HuH-7.5 (cell line): ENCODE data around the gene REPS1.

Experiments used
- DNase-seq: peaks from one replicate; pipeline ENCODE4 v3.0.0; 2011; ENCODE audit warnings: low spot score

REPS1 gene

GRCh38 chr6:138923561-138923960 lies 64.5 kb downstream of the REPS1 start:
- DNase-seq = no peak

DNA sequence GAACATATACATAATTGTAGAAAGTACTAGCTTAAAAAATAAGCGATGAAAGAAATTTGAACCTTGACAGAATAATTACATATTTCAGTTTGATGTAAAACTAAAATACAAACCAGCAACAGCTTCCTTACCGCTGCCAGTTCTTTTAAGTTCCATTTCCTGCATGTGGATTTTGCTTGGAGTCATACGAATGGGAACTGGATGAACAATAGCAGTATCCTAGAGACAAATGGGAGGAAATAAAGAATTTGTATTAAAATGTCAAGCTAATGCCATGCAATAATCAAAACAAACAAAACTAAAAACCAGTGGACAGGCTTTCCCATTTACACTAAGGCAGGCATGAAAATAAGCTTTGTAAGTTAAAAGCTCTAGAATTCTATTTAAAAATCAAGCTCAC lies 67.1 kb downstream of the REPS1 start:
- no peak for DNase-seq

DNA sequence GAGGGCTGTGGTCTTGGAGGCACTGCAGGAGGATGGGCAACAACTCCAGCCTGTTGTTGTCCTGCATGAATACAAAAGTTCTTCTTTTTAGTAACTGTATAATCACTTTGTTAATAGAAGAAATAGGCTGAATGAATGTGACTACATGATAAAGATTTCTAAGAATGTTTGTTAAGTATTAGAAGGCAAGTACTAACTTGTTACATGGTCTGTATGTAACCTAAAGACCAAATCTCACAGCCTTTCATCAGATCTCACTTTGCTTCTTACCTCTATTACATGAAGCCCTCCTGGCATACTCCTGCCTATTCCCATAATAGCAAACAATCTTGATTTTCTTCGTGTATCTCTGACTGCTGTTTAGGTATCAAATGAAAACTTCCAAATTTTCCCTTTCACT lies 73.4 kb downstream of the REPS1 start:
- DNase-seq = no peak

- DNase-seq = no peak
These were observed 75.7 kb downstream of the REPS1 start for GRCh38 chr6:138912308-138912707.

GRCh38 chr6:138909975-138910374 lies 78.1 kb downstream of the REPS1 start:
- DNase-seq = no peak

DNA sequence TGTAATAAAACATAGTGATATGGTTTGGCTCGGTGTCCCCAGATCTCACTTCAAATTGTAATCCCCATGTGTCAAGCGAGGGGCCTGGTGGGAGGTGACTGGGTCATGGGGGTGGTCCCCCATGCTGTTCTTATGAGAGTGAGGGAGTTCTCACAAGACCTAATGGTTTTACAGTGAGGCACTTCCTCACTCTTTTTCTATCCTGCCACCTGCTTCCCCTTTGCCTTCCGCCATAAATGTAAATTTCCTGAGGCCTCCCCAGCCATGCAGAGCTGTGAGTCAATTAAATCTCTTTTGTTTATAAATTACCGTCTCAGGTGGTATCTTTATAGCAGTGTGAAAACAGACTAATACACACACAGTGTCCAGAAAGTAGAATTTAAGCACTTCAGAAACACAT lies 78.5 kb downstream of the REPS1 start:
- DNase-seq = no peak

- no peak for DNase-seq
These were observed 80.9 kb downstream of the REPS1 start for GRCh38 chr6:138907167-138907566.

DNA sequence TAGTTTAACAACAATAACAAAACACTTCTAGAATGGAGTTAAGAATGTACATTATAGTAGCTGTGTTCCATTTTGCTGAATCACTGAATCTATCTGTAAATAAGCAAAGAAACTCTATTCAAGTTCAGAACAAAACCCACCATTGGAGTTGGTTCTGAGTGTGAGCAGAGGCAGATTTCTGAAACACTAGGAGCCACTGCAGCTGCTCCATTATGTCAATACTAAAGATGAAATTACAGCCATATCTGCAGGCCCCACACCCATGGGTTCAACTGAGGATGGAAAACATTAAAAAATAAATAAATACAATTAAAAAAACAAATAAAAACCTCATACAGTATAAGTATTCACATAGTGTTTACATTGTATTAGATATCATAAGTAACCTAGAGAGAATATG lies 91.0 kb downstream of the REPS1 start:
- DNase-seq = no peak

GRCh38 chr6:138896104-138896756 lies 91.8 kb downstream of the REPS1 start:
- no peak for DNase-seq

GRCh38 chr6:138891255-138891986 lies 96.6 kb downstream of the REPS1 start:
- no peak for DNase-seq

- DNase-seq = no peak
These were observed 102.8 kb downstream of the REPS1 start for GRCh38 chr6:138885156-138885819.

- no peak for DNase-seq
These were observed 105.6 kb downstream of the REPS1 start for GRCh38 chr6:138882369-138883017.

DNA sequence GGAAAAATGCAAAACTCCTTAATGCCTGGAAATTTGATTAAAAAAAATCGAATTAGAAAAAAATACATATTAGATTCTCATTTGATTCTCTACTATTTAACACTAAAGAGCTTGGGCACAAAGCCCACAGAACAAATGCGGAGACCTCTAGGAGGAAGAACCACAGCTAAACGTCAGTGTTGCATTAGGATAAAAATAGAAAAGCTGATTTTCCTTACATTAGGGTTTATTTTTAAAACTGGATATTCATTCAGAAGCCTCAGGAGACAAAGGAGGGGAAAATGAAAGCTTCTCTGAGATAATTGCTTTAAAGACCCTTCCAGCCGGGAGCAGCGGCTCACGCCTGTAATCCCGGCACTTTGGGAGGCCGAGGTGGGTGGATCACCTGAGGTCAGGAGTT lies 114.9 kb downstream of the REPS1 start:
- DNase-seq = no peak

GRCh38 chr6:138869398-138869797 lies 118.7 kb downstream of the REPS1 start:
- DNase-seq = no peak

- no peak for DNase-seq
These were observed 119.9 kb downstream of the REPS1 start for GRCh38 chr6:138868181-138868580.

DNA sequence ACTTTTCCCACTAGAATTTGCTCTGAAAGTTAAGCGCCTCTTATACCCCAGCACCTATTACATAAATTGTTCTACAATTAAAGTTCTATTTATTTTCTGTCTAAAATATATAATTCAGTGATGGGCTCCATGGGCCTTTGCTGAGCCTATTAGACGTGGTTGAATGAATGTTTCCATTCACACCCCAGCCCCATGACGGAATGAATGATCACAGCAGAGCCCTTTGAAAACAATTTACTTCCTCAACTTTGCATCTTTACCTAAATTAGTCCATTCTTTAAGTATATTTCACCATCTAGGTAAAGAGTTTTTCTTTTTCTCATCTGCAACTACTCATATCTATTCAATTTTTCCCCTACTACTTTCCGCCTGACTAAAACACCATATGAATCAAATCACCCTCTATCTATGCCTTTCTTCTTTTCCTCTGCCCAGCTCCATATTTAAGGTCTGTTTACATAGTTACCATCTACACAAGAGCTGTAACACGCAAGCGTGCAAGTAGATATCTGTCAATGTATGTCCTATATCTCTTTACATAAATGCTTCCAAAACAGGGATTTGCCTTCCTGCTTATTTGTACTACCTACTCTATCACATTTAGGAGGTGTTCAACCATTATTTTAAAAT lies 122.5 kb downstream of the REPS1 start:
- no peak for DNase-seq

DNA sequence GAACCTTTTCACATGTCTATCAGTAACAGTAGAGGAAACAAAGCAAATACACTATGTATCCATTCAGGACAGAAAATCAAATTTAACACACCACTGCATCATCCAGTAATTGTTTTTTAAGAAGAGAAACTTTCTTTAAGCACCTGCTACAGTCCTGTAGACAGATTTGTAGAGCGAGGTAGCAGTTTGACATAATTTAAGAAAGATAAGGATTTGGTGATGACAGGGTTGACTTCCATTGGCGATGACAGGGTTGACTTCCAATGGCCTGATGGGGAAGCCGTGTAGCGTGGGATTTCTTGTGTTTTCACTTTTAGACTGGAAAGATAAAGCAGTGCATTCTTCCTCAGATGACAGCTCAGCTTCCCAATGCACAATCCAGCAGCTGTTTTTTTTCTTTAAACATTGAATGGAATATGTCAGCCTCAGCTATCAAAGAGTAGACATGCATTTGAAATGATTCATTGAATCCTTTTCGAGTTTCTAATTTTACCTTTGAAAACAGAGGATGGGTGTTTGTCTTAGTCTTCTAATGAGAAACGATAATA lies 123.6 kb downstream of the REPS1 start:
- DNase-seq = no peak

DNA sequence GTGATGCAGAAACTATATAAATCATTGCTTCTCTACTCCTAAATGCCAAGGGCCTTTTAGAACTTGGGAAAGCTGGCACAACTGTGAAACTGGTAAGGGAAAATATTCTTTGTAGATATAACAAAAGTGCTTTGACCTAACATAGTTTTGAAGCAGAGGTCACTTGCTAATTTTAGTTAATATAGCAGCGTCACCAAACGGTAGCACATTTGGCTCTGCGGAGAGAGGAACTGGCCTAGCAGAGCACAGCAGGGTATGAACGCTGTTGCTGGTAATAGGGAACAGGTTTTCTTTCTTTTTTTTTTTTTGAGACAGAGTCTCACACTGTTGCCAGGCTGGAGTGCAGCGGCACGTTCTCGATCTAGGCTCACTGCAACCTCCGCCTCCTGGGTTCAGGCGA lies 124.7 kb downstream of the REPS1 start:
- DNase-seq = no peak

DNA sequence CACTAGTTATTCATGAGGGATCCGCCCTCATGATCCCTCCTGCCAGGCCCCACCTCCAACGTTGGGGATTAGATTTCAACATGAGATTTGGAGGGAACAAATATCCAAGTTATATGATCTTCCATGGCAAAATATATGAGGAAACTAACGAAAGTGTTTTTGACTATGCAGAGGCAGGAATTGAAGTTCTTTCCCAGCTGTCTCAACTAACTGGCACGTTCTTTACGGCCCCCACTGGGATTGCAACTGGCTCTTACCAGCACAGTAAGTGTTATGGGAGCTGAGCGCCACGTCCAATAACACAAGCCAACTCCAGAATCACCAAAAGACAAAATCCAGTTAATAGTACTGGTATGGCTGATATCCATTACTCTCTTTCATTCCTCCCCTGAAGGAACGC lies 125.6 kb downstream of the REPS1 start:
- no peak for DNase-seq

- DNase-seq = no peak
These were observed 130.3 kb downstream of the REPS1 start for GRCh38 chr6:138857775-138858174.

DNA sequence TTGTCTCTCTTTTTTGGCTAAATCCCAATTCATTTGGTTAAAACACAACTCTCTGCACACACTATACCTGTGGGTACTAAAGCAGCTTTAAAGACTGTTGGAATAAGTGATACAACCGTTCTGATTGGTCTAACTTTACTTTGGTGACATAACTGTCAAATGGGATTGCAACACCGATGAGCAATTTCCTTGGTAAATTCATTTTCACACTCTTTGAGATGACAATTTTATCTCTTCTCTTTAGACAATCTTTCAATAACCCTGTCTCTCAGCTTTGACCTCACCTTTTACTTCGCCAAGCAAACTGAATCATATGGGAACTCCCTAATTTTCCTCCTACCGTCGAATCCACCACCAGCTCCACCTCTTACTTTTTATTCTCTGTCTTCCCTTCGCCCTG lies 131.4 kb downstream of the REPS1 start:
- no peak for DNase-seq
